SK-N-SH treated with all-trans-retinoic acid at 6 μM for 48 hours (cell line): ENCODE results near the gene BPIFA2.

ENCODE experiments used
- ARNTL ChIP-seq: fragments of 450-650 bp; formaldehyde crosslinking; IDR thresholded peaks from 2 replicates; pipeline ENCODE4 v1.5.0; 2020; ENCODE audit warnings: low read depth, mild to moderate bottlenecking, moderate library complexity, borderline replicate concordance
- CSDC2 ChIP-seq: fragments of 250-450 bp; sonication (Bioruptor Pico); IDR thresholded peaks from 2 replicates; pipeline ENCODE4 v1.5.0; 2020; ENCODE audit warnings: mild to moderate bottlenecking, moderate library complexity
- GLIS3 ChIP-seq: fragments of 250-450 bp; sonication (Bioruptor Pico); IDR thresholded peaks from 2 replicates; pipeline ENCODE4 v1.5.0; 2020; ENCODE audit warnings: mild to moderate bottlenecking, moderate library complexity
- PATZ1 ChIP-seq: fragments of 250-450 bp; sonication (Bioruptor Pico); IDR thresholded peaks from 2 replicates; pipeline ENCODE4 v1.8.0; 2020; ENCODE audit warnings: mild to moderate bottlenecking, moderate library complexity, borderline replicate concordance
- POU6F1 ChIP-seq: fragments of 250-450 bp; sonication (Bioruptor Pico); IDR thresholded peaks from 2 replicates; pipeline ENCODE4 v1.8.0; 2021; ENCODE audit warnings: low read depth, mild to moderate bottlenecking, moderate library complexity, borderline replicate concordance
- PPARA ChIP-seq: fragments of 250-450 bp; sonication (Bioruptor Pico); IDR thresholded peaks from 2 replicates; pipeline ENCODE4 v1.5.0; 2020; ENCODE audit warnings: mild to moderate bottlenecking, borderline replicate concordance
- RARB ChIP-seq: fragments of 250-450 bp; sonication (Bioruptor Pico); IDR thresholded peaks from 2 replicates; pipeline ENCODE4 v1.8.0; 2021; ENCODE audit warnings: mild to moderate bottlenecking, moderate library complexity
- TOX ChIP-seq: fragments of 250-450 bp; sonication (Bioruptor Pico); IDR thresholded peaks from 2 replicates; pipeline ENCODE4 v1.8.0; 2021; ENCODE audit warnings: mild to moderate bottlenecking, moderate library complexity, borderline replicate concordance
- TSHZ2 ChIP-seq: fragments of 250-450 bp; sonication (Bioruptor Pico); IDR thresholded peaks from 2 replicates; pipeline ENCODE4 v1.5.0; 2020; ENCODE audit warnings: mild to moderate bottlenecking, moderate library complexity
- ZFP3 ChIP-seq: fragments of 250-450 bp; sonication (Bioruptor Pico); IDR thresholded peaks from 2 replicates; pipeline ENCODE4 v1.5.0; 2020; ENCODE audit warnings: mild to moderate bottlenecking, moderate library complexity
- ZFP30 ChIP-seq: fragments of 450-650 bp; formaldehyde crosslinking; IDR thresholded peaks from 2 replicates; pipeline ENCODE4 v1.5.0; 2022; ENCODE audit warnings: mild to moderate bottlenecking, moderate library complexity
- ZNF565 ChIP-seq: fragments of 450-650 bp; formaldehyde crosslinking; conservative IDR thresholded peaks from 2 replicates; pipeline ENCODE4 v1.5.0; 2020; ENCODE audit warnings: low read depth, mild to moderate bottlenecking, moderate library complexity
- ZNF8 ChIP-seq: fragments of 450-650 bp; formaldehyde crosslinking; IDR thresholded peaks from 2 replicates; pipeline ENCODE4 v1.5.0; 2020; ENCODE audit warnings: mild to moderate bottlenecking, moderate library complexity

- no peak for TF ChIP-seq RARB (CRISPR knock-in tag)
- TF ChIP-seq PATZ1 (CRISPR knock-in tag) = no peak
- no peak for TF ChIP-seq ZFP30 (CRISPR knock-in tag)
- no peak for TF ChIP-seq POU6F1 (CRISPR knock-in tag)
- no peak for TF ChIP-seq ZFP3 (CRISPR knock-in tag)
- TF ChIP-seq PPARA (CRISPR knock-in tag) = no peak
- no peak for TF ChIP-seq ARNTL (CRISPR knock-in tag)
- TF ChIP-seq TOX = no peak
- no peak for TF ChIP-seq ZNF8 (CRISPR knock-in tag)
- no peak for TF ChIP-seq GLIS3
- TF ChIP-seq TSHZ2 (CRISPR knock-in tag) = no peak
- no peak for TF ChIP-seq ZNF565
- TF ChIP-seq CSDC2 (CRISPR knock-in tag) = no peak
These were observed 13.7 kb upstream of the BPIFA2 start for GRCh38 chr20:33154252-33154651.
